H1 (cell line): Measurements from ENCODE around the gene ATP13A2. TPM values are rescaled to one million over a fixed set of nuclear protein-coding genes. Genes with fewer than 3 reads are reported as not detected.

ENCODE experiments used
- CTCF ChIA-PET: fragments of 300-600 bp; sonication (Branson Sonifier 250); formaldehyde crosslinking; loops from one replicate; lab custom pipeline; 2021; ENCODE audit not compliant: partially characterized antibody; lab: Charles Lee
- POLR2A ChIA-PET: fragments of 300-600 bp; sonication (Branson Sonifier 250); formaldehyde crosslinking; loops from one replicate; lab custom pipeline; 2021; ENCODE audit warnings: inconsistent platforms; ENCODE audit not compliant: partially characterized antibody; lab: Charles Lee
- DNase-seq, 2 experiments: peaks; one replicate each; pipeline versions ENCODE4 v3.0.0 to v3.0.0-alpha.2; 2010 to 2022; ENCODE audit warnings: low spot score in 2 of 2, low read depth in 1 of 2, mixed read lengths in 1 of 2
- FAIRE-seq: peaks from 2 replicates; lab custom pipeline; 2011; peaks lifted over from hg19 to GRCh38; lab: Jason Lieb, UNC
- H2AFZ ChIP-seq: 2 replicates; pipeline ENCODE4 v1.8.1; 2012; ENCODE audit warnings: low read length, inconsistent platforms
- H2AK5ac ChIP-seq: 2 replicates; pipeline ENCODE4 v1.6.1; 2013; ENCODE audit warnings: low read depth, low read length
- H2BK120ac ChIP-seq: replicated peaks from 2 replicates; pipeline ENCODE3; 2013; ENCODE audit warnings: low read depth, low read length, inconsistent platforms
- H2BK12ac ChIP-seq: 2 replicates; pipeline ENCODE4 v1.6.1; 2013; ENCODE audit warnings: low read depth, low read length
- H2BK15ac ChIP-seq: 2 replicates; pipeline ENCODE4 v1.6.1; 2013; ENCODE audit warnings: low read length
- H2BK20ac ChIP-seq: 2 replicates; pipeline ENCODE4 v1.6.1; 2013; ENCODE audit warnings: low read length
- H2BK5ac ChIP-seq: 2 replicates; pipeline ENCODE4 v1.6.1; 2013; ENCODE audit warnings: low read depth, low read length
- H3K14ac ChIP-seq: 2 replicates; pipeline ENCODE4 v1.6.1; 2013; ENCODE audit warnings: inconsistent platforms; ENCODE audit not compliant: insufficient read length
- H3K18ac ChIP-seq: 2 replicates; pipeline ENCODE4 v1.6.1; 2013; ENCODE audit warnings: low read length; ENCODE audit errors: extremely low read depth
- H3K23ac ChIP-seq: 2 replicates; pipeline ENCODE4 v1.6.1; 2013; ENCODE audit warnings: inconsistent platforms; ENCODE audit not compliant: insufficient read length
- H3K23me2 ChIP-seq: 2 replicates; pipeline ENCODE4 v1.6.1; 2013; ENCODE audit warnings: low read depth, low read length
- H3K27ac ChIP-seq: 2 replicates; pipeline ENCODE4 v1.6.1; 2011; ENCODE audit warnings: low read depth, low read length, inconsistent platforms
- H3K27me3 ChIP-seq, 4 experiments: replicated peaks in 1 of 4; 1 replicate in 1 of 4; 2 replicates in 3 of 4; pipeline versions ENCODE4 v1.6.1 to v1.8.1; 2011 to 2013; ENCODE audit warnings: low read length in 3 of 4, mild to moderate bottlenecking in 3 of 4, inconsistent platforms in 2 of 4, mixed read lengths in 2 of 4, moderate library complexity in 1 of 4; ENCODE audit not compliant: control insufficient read depth in 3 of 4, insufficient read depth in 3 of 4; ENCODE audit errors: extremely low read depth in 1 of 4
- H3K36me3 ChIP-seq, 4 experiments: 2 replicates each; pipeline versions ENCODE4 v1.6.1 to v1.8.1; 2011 to 2013; ENCODE audit warnings: mild to moderate bottlenecking in 4 of 4, low read length in 3 of 4, moderate library complexity in 2 of 4, control low read depth in 1 of 4, inconsistent platforms in 1 of 4; ENCODE audit not compliant: insufficient read depth in 4 of 4, control insufficient read depth in 2 of 4
- H3K4ac ChIP-seq: replicated peaks from 2 replicates; pipeline ENCODE3; 2013; ENCODE audit warnings: low read length, low read depth, mixed read lengths, inconsistent platforms; ENCODE audit not compliant: insufficient read length
- H3K4me1 ChIP-seq, 4 experiments: replicated peaks in 1 of 4; 1 replicate in 1 of 4; 2 replicates in 3 of 4; pipeline versions ENCODE4 v1.6.1 to v1.8.1; 2011 to 2013; ENCODE audit warnings: low read length in 3 of 4, inconsistent platforms in 2 of 4, mixed read lengths in 1 of 4; ENCODE audit not compliant: insufficient read depth in 4 of 4, control insufficient read depth in 3 of 4
- H3K4me2 ChIP-seq, 2 experiments: 2 replicates each; pipeline versions ENCODE4 v1.6.1 to v1.8.1; 2011 to 2013; ENCODE audit warnings: low read depth in 2 of 2, low read length in 2 of 2, control low read depth in 1 of 2, inconsistent platforms in 1 of 2, mild to moderate bottlenecking in 1 of 2; ENCODE audit not compliant: insufficient read depth in 1 of 2
- H3K4me3 ChIP-seq, 4 experiments: fragments of 200-600, 300-600 bp in 1 of 4; sonication (generic), shearing (Covaris generic), sonication (Bioruptor Twin) in 1 of 4; 2 replicates each; pipeline versions ENCODE4 v1.5.1 to v1.8.1; 2011 to 2016; ENCODE audit warnings: low read length in 4 of 4, low read depth in 3 of 4, control low read depth in 2 of 4, inconsistent platforms in 2 of 4, mild to moderate bottlenecking in 2 of 4, mixed read lengths in 1 of 4, moderate library complexity in 1 of 4; ENCODE audit not compliant: insufficient read depth in 2 of 4; ENCODE audit errors: extremely low read depth in 1 of 4
- H3K56ac ChIP-seq: replicated peaks from 2 replicates; pipeline ENCODE3; 2013; ENCODE audit warnings: low read depth, mild to moderate bottlenecking, mixed read lengths, low read length, inconsistent platforms; ENCODE audit not compliant: insufficient read length
- H3K79me1 ChIP-seq: 2 replicates; pipeline ENCODE4 v1.6.1; 2013; ENCODE audit warnings: low read depth, low read length, control low read depth
- H3K79me2 ChIP-seq, 2 experiments: 2 replicates each; pipeline versions ENCODE4 v1.6.1 to v1.8.1; 2012 to 2013; ENCODE audit warnings: low read length in 2 of 2, mild to moderate bottlenecking in 2 of 2, inconsistent platforms in 1 of 2; ENCODE audit not compliant: insufficient read depth in 2 of 2, control insufficient read depth in 1 of 2
- H3K9ac ChIP-seq, 4 experiments: replicated peaks in 1 of 4; 1 replicate in 1 of 4; 2 replicates in 3 of 4; pipeline versions ENCODE4 v1.6.1 to v1.8.1; 2011 to 2013; ENCODE audit warnings: low read depth in 3 of 4, low read length in 3 of 4, control low read depth in 2 of 4, mild to moderate bottlenecking in 2 of 4, moderate library complexity in 2 of 4, inconsistent platforms in 1 of 4; ENCODE audit errors: extremely low read depth in 1 of 4
- H3K9me3 ChIP-seq, 2 experiments: 2 replicates each; pipeline versions ENCODE4 v1.6.1 to v1.8.1; 2012 to 2013; ENCODE audit warnings: mild to moderate bottlenecking in 2 of 2, moderate library complexity in 2 of 2, control low read depth in 1 of 2, inconsistent platforms in 1 of 2, low read depth in 1 of 2, low read length in 1 of 2, mixed read lengths in 1 of 2; ENCODE audit not compliant: insufficient read depth in 2 of 2
- H4K20me1 ChIP-seq, 2 experiments: replicated peaks in 1 of 2; 2 replicates each; pipeline versions ENCODE3 to v1.8.1; 2011 to 2013; ENCODE audit warnings: inconsistent platforms in 2 of 2, low read length in 2 of 2, mild to moderate bottlenecking in 1 of 2; ENCODE audit not compliant: insufficient read depth in 2 of 2, control insufficient read depth in 1 of 2
- H4K5ac ChIP-seq: 2 replicates; pipeline ENCODE4 v1.6.1; 2013; ENCODE audit warnings: low read length, low read depth, mixed read lengths, inconsistent platforms; ENCODE audit not compliant: insufficient read length
- H4K8ac ChIP-seq: 2 replicates; pipeline ENCODE4 v1.8.0; 2013; ENCODE audit warnings: mild to moderate bottlenecking, moderate library complexity, low read length, inconsistent platforms; ENCODE audit not compliant: insufficient read depth; ENCODE audit errors: extremely low read depth
- H4K91ac ChIP-seq: replicated peaks from 2 replicates; pipeline ENCODE3; 2013; ENCODE audit warnings: low read length, mixed read lengths, inconsistent platforms; ENCODE audit not compliant: insufficient read length
- WGBS, 2 experiments: shearing (Covaris generic) in 1 of 2; methylation state at CpG; one replicate each; pipeline versions ENCODE4 v1.1.6 to v1.1.7; 2013 to 2015; ENCODE audit warnings: low lambda C conversion rate in 2 of 2, mixed read lengths in 2 of 2, inconsistent platforms in 1 of 2, low coverage in 1 of 2, missing lambda C conversion rate in 1 of 2; ENCODE audit not compliant: insufficient replicate concordance in 2 of 2, insufficient coverage in 1 of 2, insufficient read length in 1 of 2; ENCODE audit errors: extremely low coverage in 1 of 2, missing lambda C conversion rate in 1 of 2; 5-methylcytosine and 5-hydroxymethylcytosine counted together
- polyA plus RNA-seq, 7 experiments: library from polyadenylated mRNA; depleted of rRNA in 3 of 7; stranded (reverse) in 5 of 7; unstranded in 2 of 7; fragments of >200 nt in 5 of 7; fragments of 200-250 nt in 2 of 7; gene quantifications; 1 replicate in 5 of 7; 2 replicates in 1 of 7; 4 replicates in 1 of 7; pipeline versions ENCODE4 v1.2.1 to v1.2.3, GENCODE V29; 2011 to 2013; ENCODE audit warnings: missing spikeins in 2 of 7, mixed read lengths in 2 of 7
- total RNA-seq: library from RNA; stranded (reverse); fragmentation: NEBNext Ultra II Directional; extraction: Animal tissue kit (Norgen Biotek cat#: 25700); gene quantifications from 2 replicates; pipeline ENCODE4 v1.2.1, GENCODE V29; 2021

ATP13A2 gene
- total and polyA plus RNA-seq, 2 of the 8 experiments (the other 6 are each of a cell fraction or from before 2014, with no cell fraction given) = 82.1 to 83.6 TPM

DNA sequence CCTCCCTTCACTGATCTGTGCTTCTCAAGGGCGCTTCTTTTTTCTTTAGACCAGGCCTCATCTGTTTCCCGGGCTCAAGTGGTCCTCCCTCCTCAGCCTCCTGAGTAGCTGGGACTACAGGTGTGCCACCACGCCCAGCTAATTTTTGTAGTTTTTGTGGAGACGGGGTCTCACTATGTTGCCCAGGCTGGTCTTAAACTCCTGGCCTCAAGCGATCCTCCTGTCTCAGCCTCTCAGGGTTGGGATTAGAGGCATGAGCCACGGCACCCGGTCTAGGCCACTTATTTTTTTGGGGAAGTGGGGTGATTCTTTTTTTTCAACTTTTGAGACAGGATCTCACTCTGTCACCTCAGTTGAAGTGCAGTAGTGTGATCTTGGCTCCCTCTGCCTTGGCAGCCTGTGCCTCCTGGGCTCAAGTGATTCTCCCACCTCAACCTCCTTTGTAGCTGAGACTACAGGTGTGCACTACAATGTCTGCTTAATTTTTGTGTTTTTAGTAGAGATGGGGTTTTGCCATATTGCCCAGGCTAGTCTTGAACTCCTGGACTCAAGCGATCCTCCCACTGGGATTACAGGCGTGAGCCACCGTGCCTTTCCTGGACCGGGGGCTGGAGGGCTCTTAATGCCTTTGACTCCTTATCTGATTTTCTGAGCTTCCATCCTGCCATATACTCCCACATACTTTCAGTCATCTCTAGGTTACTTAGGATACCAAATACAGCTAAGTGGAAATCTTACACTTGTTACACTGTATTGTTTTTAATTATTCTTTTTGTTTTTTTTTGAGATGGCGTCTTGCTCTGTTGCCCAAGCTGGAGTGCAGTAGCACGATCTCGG is 50.2 kb downstream of the ATP13A2 start:
- Histone ChIP-seq H3K18ac (no peak overlapping the region), H3K79me2 (no peaks in the 10 kb centered on the region), H3K4me1 (no peaks in the 10 kb centered on the region), H3K23ac (no peak overlapping the region), H3K36me3 (peaks cover 5 to 20% (median 12%) of the 10 kb centered on the region in 4 experiments; a peak in 7 of 8 replicates), H2AK5ac (0 out of 2 replicates have a peak overlapping the region, but pooled peaks have one; percentile 40), H4K8ac (no peak overlapping the region), H2BK5ac (no peak overlapping the region), H2BK15ac (no peak overlapping the region), H3K79me1 (no peaks in the 10 kb centered on the region), H3K4me3 (peak overlapping the region in 3 of 4 experiments; percentile 19 to 46 (median 27); a peak in 4 of 8 replicates), H3K56ac (no peak overlapping the region), H2BK12ac (no peak overlapping the region), H3K27me3 (no peaks in the 10 kb centered on the region), H3K9me3 (no peaks in the 10 kb centered on the region), H4K91ac (no peak overlapping the region), H3K14ac (no peak overlapping the region), H2AFZ (no peak overlapping the region), H4K5ac (no peak overlapping the region), H3K9ac (no peak overlapping the region), H3K23me2 (no peaks in the 10 kb centered on the region), H4K20me1 (peaks cover 0 to 5% of the 10 kb centered on the region in 2 experiments), H2BK20ac (no peak overlapping the region), H3K27ac (no peak overlapping the region), H3K4me2 (peak overlapping the region in 1 of 2 experiments; percentile 60; a peak in 2 of 4 replicates), H2BK120ac (no peak overlapping the region), H3K4ac (no peak overlapping the region)
- WGBS, 2 experiments = 95% methylated on average over 14 of the region's 14 CpGs; no CpG with 5 or more reads in 1 of the 2 experiments
- ChIA-PET CTCF (interaction anchor here (0.6 to 14.3 kb wide), 19 partner anchors 9 to 393 kb away, joined by 3 to 267 read pairs (median 5); partner anchors contain the start of genes CROCC and MFAP2), POLR2A (interaction anchor here (0.6 to 1.7 kb wide), 7 partner anchors 9 to 52 kb away, joined by 3 to 6 read pairs (median 3); partner anchors contain the start of gene MFAP2)
- DNase-seq = no peak
- FAIRE-seq = no peak
